ENCODE results near the gene EXOC2.

The EXOC2 gene

DNA sequence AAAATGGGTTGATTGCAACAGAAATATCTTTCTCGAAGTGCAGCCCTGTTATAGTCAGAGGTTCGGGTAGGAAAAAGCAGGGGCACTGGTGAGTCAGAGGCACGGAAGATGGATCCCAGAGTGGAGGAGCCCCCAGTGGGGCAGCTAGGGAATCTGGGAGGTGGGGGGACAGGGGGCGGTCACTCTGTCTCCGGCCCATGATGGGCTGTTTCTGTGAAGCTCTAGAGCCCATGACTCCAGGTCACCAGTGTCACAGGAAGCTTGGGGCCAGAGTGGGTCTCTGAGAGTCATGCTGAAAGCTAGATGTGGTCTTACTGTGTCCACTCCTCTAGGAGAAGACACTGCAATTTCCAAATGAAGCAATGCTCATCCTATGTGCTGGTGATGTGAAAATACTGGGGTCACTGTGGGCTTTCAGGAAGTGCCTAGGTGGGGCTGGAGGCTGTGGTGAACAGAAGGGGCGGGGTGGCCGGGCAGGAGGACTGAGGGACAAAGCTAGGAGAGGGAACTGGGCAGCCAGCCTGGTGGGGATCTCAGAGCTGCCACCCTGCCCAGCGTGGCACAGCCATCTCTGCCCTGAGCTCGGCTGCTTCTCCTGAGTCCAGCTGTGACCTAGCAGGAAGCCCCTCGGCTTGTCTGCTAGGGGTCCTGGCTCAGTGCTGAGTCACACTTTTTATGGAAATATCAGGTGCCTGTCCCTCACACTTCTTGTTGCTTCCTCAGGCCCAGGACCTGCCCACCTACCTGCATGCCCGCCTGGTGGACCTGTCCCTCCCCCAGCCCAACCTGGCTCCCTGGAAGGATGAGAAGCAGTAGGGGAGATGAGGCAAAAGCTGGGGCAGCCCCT, 247.1 kb downstream of the EXOC2 start:
- DNase-seq (ENCODE audit: low read depth in 2 of 2): no peak

DNA sequence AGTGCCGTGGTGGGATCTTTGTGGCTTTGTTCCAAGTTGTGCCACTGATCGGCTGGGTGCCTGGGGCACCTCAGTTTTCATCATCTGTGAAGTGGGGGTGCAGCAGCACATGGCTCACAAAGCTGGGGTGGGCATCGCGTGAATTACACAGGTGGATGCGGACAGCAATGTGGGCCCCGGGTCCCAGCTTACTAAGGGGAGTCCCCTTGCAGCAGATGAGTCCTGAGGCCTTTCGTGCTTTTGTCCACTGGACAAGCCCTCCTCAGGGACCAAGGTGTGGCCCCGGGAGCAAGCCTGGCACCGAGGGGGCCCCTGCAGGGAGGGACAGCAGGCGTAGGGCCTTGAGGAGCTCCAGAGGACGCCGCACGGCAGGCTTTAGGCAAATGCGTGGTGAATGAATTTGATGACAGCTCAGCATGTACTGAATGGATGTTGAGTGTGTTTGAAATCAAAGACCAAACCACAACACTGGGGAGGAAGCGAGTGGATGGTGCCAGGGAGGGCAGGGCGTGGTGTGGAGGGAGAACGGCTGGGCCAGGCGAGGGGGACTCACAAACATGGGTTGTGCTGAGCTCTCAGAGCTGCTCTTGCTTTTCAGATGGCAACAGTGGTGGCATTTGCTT, 248.2 kb downstream of the EXOC2 start:
- DNase-seq (ENCODE audit: low read depth in 2 of 2): peak in 1 of 2 donors; percentile 27

DNA sequence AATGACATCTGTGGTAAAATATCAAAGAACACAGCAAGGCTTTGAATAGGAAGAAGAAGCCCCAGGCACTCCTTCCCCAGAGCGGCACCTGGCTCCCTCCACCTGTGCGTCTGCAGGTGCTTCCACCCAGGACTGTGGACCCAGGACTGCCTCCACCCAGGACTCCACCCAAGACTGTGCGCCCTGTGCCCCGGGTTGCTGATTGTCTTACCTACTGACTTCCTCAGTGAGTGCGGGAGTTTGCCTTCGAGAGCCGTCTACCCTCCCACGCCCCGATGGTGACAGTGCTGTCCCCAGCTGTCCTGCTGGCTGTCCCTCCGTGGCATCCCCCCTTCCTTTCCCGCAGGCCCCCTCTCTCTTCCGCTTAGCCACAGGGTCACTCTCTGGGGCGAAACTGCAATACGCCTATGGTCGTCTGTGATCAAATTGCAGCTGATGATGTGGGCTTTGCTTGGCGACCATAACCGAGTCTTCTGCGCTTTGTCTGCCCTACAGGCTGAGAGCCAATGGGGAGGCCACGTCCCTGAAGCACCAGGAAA, 249.2 kb downstream of the EXOC2 start:
- no peak for DNase-seq (ENCODE audit: low read depth in 2 of 2)

DNA sequence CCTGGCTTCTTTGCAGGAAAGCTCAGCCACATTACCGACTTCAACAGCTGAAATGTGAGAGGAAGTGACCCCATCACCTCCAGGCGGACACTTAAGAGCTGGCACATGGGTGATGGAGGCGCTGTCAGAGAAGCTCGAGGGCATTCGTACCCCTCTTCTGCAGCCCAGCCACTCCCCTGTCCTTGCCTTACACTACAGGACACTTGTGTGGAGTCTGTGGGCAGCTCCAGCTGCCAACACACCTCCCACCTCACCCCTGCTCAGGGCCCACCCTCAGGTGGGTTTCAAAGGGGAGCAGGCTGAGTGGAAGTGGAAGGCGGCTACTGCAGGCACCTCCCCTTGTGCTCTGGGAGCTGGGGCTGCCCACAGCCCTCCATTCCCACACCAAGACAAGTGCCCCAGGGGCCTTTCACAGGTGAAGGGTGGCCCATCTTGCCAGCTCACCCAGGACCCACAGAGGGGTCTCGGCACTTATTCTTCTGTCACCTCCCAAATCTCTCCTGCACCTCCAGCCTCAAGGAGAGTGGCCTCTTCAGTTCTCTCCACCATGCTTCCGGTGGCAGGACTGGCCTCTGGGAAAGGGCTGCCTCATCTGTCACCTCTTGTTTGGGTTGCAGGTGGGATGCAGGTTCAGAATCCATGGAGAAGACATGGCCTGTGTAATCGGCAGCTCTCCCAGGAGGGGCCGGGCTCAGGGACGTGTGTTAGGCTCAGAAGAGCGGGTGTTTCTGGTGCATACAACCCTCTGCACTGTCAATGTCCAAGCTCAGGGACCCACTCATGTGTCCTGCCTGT, 251.6 kb downstream of the EXOC2 start:
- no peak for DNase-seq (ENCODE audit: low read depth in 2 of 2)

DNA sequence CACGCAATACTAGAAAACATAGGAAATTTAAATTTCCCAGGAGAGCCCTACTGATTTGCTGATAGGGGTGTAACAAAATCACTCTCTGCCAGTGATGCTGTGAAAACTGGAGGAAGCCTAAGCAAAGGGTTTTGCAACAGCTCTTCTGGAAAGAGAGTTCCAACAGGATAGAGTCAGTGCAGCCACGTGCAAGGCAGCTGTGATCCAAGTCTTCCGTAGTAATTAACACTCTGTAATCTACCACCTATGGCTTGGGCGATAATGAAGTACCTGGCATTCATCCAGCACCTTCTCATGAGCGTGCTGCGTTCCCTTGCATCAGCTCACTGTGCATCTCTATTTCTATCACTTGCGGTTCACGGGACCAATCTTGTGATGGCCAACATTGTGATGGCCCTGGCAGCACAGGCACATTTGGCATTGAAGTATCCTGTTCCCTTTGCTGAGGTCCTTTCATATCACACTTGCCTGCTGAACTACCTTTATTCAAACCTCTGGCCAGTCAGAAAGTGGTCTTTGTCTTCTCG, 253.2 kb downstream of the EXOC2 start:
- DNase-seq (ENCODE audit: low read depth in 2 of 2): no peak

DNA sequence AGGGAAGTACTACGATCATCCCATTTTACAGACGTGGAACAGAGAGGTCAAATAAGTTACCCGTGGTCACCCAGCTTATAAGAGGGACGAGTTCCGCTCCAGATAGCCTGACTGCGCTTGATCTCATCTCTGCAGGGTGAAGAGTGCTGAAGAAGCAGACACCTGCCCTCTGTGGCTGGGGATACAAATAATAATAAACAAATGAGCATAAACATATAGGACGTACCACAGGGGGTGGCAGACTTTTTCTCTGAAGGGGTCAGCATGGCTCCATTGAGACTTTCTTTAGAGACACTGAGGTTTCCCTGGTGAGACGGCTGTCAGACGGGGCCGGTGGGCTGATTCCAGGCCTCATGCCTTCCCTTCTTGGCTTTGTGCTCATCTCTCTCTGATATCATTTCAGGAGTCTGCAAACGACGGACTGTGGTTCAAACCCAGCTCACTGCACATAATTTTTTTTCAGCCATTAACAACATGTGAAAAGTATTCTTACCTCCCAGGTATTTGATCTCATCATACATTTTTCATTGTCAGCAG, 254.2 kb downstream of the EXOC2 start:
- no peak for DNase-seq (ENCODE audit: low read depth in 2 of 2)

DNA sequence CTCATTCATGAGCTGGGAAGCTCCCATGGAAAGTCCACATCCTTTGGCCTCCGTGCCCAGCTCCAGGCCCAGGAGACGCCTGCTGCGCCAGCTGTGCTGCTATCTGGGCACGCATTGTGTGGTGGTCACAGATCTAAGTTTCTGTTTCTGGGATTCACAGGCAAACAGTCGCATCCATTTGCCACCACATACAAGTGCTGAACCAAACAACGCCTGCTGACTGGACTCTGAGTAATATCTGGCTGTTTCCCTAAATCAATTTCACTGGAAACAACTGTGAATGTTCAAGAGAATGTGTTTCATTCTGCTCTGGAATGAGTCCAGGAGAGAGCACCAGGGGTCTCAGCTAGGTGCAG, 255.9 kb downstream of the EXOC2 start:
- no peak for DNase-seq (ENCODE audit: low read depth in 2 of 2)

DNA sequence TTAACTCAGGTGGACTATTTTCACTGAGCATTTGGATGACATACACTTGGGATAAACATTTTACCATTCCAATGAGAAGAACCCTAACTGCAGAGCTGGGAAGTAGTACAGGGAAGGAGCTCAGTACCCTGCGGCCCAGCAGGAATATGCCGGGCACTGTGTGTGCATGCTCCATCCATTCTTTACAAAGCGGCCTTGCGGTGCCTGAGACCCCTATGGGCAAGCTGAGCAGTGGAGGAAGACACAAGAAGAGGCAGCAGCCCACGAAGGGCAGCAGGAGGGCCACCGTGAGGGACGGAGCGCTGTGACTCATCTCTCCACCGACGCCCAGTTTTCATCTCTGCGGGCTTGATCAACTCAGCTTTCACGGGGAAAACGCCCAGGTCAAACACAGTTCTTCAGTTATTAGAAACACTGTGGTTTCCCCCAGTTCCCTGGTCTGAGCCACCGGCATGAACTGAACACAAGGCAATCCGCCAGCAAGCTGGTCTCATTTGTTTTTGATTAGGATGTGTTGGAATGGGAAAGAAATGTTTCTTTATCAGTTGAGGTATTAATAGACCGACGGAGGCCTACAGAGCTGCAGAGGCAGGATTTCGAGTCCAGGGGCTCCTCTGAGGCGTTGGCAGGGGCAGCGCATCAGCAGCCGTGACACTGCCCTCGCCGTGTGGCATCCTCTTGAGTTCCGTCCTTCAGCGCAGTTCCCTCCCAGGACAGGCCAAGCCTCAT, 256.5 kb downstream of the EXOC2 start:
- no peak for DNase-seq (ENCODE audit: low read depth in 2 of 2)

DNA sequence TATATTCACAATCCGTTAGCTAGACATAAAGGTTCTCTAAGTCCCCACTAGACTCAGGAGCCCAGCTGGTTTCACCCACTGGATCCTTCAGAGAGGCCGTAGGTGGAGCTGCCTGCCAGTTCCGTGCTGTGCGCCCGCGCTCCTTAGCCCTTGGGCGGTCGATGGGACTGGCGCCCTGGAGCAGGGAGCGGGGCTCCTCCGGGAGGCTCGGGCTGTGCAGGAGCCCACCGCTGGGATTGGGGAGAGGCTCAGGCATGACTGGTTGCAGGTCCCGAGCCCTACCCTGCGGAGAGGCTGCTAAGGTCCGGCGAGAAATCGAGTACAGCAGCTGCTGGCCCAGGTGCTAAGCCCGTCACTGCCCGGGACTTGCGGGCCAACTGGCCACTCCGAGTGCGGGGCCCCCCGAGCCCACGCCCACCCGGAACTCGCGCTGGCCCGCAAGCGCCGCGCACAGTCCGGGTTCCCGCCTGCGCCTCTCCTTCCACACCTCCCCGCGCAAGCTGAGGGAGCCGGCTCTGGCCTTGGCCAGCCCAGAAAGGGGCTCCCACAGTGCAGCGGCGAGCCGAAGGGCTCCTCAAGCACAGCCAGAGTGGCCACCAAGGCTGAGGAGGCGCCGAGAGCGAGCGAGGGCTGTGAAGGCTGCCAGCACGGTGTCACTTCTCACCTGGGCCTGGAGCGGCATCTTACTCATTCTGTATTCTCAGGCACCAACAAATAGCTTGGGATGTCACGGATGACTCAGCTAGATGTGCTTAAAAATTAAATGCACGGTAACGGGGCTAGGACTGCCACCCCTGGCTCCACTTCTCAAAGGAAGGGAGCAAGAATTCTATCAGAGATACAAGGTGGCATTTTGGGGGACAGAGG, 257.3 kb downstream of the EXOC2 start:
- no peak for DNase-seq (ENCODE audit: low read depth in 2 of 2)

All from activated CD8-positive, alpha-beta memory T cell treated with anti-CD3 and anti-CD28 coated beads for 4 hours (primary cell).